Fibroblast of villous mesenchyme (primary cell): ENCODE measurements around the gene NUBP2. TPM values are rescaled to one million over a fixed set of nuclear protein-coding genes. Genes with fewer than 3 reads are reported as not detected.

ENCODE experiments used
- DNase-seq: peaks from one replicate; pipeline ENCODE4 v3.0.0-alpha.2; 2010; ENCODE audit warnings: low read depth
- H3K4me3 ChIP-seq: 2 replicates; pipeline ENCODE4 v1.5.1; 2011; ENCODE audit warnings: low read depth, mild to moderate bottlenecking, low read length
- CTCF ChIP-seq: IDR thresholded peaks from 2 replicates; pipeline ENCODE4 v1.5.1; 2012; ENCODE audit warnings: low read depth, mild to moderate bottlenecking, low read length; ENCODE audit not compliant: insufficient read depth
- total RNA-seq: library from RNA; depleted of rRNA; stranded (reverse); fragments of >200 nt; gene quantifications from 2 replicates; pipeline ENCODE4 v1.2.3, GENCODE V29; 2012

The NUBP2 gene
- total RNA-seq, 1 donor: 54.8 TPM

- TF ChIP-seq CTCF: no peak
- peak; percentile 14 for DNase-seq
- peak within 1 kb of the TSS; percentile 81 for H3K4me3 ChIP-seq
These were observed 10.3 kb upstream of the NUBP2 start, which contains the start of gene EME2 for GRCh38 chr16:1772362-1772907. TSS of gene EME2 (plus strand) at chr16:1772810. CDS start at chr16:1773228, 418 bp downstream.

GRCh38 chr16:1772908-1773702, 9.7 kb upstream of the NUBP2 start, which contains the start of gene MRPS34:
TSS of gene MRPS34 (minus strand) at chr16:1773134. CDS start at chr16:1773119, 15 bp downstream.
- peak; percentile 76 for TF ChIP-seq CTCF
- H3K4me3 ChIP-seq: peak within 1 kb of the TSS; percentile 81
- DNase-seq: peak; percentile 88

GRCh38 chr16:1773703-1774447, 8.9 kb upstream of the NUBP2 start:
- H3K4me3 ChIP-seq: peak overlapping the region; percentile 81
- no peak for TF ChIP-seq CTCF
- peak; percentile 52 for DNase-seq

- DNase-seq: no peak
- no peak for TF ChIP-seq CTCF
- H3K4me3 ChIP-seq: peak overlapping the region; percentile 81
These were observed 8.3 kb upstream of the NUBP2 start for GRCh38 chr16:1774448-1774780.

- no peak for TF ChIP-seq CTCF
- H3K4me3 ChIP-seq: no peak overlapping the region
- DNase-seq: no peak
These were observed 7.5 kb upstream of the NUBP2 start for GRCh38 chr16:1775006-1775845.
